SH-SY5Y (cell line): ENCODE measurements around the gene SAP130.

ENCODE experiments used
- GATA2 ChIP-seq: IDR thresholded peaks from 2 replicates; pipeline ENCODE4 v1.6.1; 2011; ENCODE audit warnings: mild to moderate bottlenecking, low read depth, low read length
- GATA3 ChIP-seq: IDR thresholded peaks from 2 replicates; pipeline ENCODE4 v1.6.1; 2011; ENCODE audit warnings: low read depth, mild to moderate bottlenecking, low read length, moderate library complexity

- TF ChIP-seq GATA2 (no peak), GATA3 (no peak)
These were observed 24.4 kb downstream of the SAP130 start for GRCh38 chr2:128003463-128003862.
